Activated naive CD8-positive, alpha-beta T cell treated with anti-CD3 and anti-CD28 coated beads, Interleukin-2, amount 10 ng/mL, durations not matched to agents 7 days and 5 days (primary cell): ENCODE results near the gene BMP6. TPM values are rescaled to one million over a fixed set of nuclear protein-coding genes. Genes with fewer than 3 reads are reported as not detected.

ENCODE experiments used
- ATAC-seq: fragments of 150-1000 bp; cut with Tn5 transposase; one replicate; pipeline ENCODE4 v1.10.0; 2021; ENCODE audit warnings: low read depth, moderate library complexity
- POLR2A ChIA-PET: fragments of 350-600 bp; sonication (Branson Sonifier 250); formaldehyde crosslinking; loops from one replicate; lab custom pipeline; 2021; ENCODE audit warnings: antibody characterized with exemption; lab: Charles Lee
- DNase-seq: peaks from one replicate; pipeline ENCODE4 v3.0.0; 2021
- H3K27ac Mint-ChIP-seq: one replicate; pipeline ENCODE4 v1.8.0; 2022; ENCODE audit warnings: mild to moderate bottlenecking, mixed read lengths
- H3K27me3 Mint-ChIP-seq: one replicate; pipeline ENCODE4 v1.8.0; 2022; ENCODE audit warnings: mild to moderate bottlenecking, moderate library complexity, mixed read lengths
- H3K36me3 Mint-ChIP-seq: one replicate; pipeline ENCODE4 v1.8.0; 2021; ENCODE audit warnings: mild to moderate bottlenecking, mixed read lengths
- H3K4me1 Mint-ChIP-seq: one replicate; pipeline ENCODE4 v1.8.0; 2021; ENCODE audit warnings: mixed read lengths
- H3K4me3 Mint-ChIP-seq: one replicate; pipeline ENCODE4 v1.8.0; 2022; ENCODE audit warnings: mild to moderate bottlenecking, moderate library complexity, mixed read lengths
- H3K9me3 Mint-ChIP-seq: one replicate; pipeline ENCODE4 v1.8.0; 2021; ENCODE audit warnings: mixed read lengths
- total RNA-seq, 2 experiments: library from RNA; stranded (reverse); gene quantifications; one replicate each; pipeline ENCODE4 v1.2.3, GENCODE V29; 2021

The BMP6 gene
- total RNA-seq, 2 experiments from 2014 or later, result not detected

GRCh38 chr6:7818257-7819214 is 92.6 kb downstream of the BMP6 start:
- Mint-ChIP-seq H3K4me1 (no peaks in the 10 kb centered on the region), H3K36me3 (no peaks in the 10 kb centered on the region), H3K4me3 (no peak overlapping the region), H3K9me3 (no peaks in the 10 kb centered on the region), H3K27ac (no peak overlapping the region), H3K27me3 (peaks cover 4% of the 10 kb centered on the region)
- no peak for ATAC-seq
- POLR2A ChIA-PET, result no interaction called here
- no peak for DNase-seq

- no peak for ATAC-seq
- POLR2A ChIA-PET, result no interaction called here
- DNase-seq, result no peak
- Mint-ChIP-seq H3K4me3 (no peak overlapping the region), H3K27ac (no peak overlapping the region), H3K27me3 (peaks cover 4% of the 10 kb centered on the region), H3K4me1 (no peaks in the 10 kb centered on the region), H3K36me3 (no peaks in the 10 kb centered on the region), H3K9me3 (no peaks in the 10 kb centered on the region)
These were observed 93.6 kb downstream of the BMP6 start for GRCh38 chr6:7819431-7820015.

- Mint-ChIP-seq H3K4me3 (no peak overlapping the region), H3K9me3 (no peaks in the 10 kb centered on the region), H3K27ac (no peak overlapping the region), H3K4me1 (no peaks in the 10 kb centered on the region), H3K36me3 (no peaks in the 10 kb centered on the region), H3K27me3 (no peaks in the 10 kb centered on the region)
- ATAC-seq (no peak), DNase-seq (no peak)
- POLR2A ChIA-PET, result no interaction called here
These were observed 94.5 kb downstream of the BMP6 start for GRCh38 chr6:7820288-7820835.

GRCh38 chr6:7821426-7821825 is 95.5 kb downstream of the BMP6 start:
- POLR2A ChIA-PET, result no interaction called here
- no peak overlapping the region for H3K27ac Mint-ChIP-seq
- H3K4me1 Mint-ChIP-seq, result no peaks in the 10 kb centered on the region
- DNase-seq (no peak), ATAC-seq (no peak)
- H3K4me3 Mint-ChIP-seq, result no peak overlapping the region
- no peaks in the 10 kb centered on the region for H3K27me3 Mint-ChIP-seq
- H3K36me3 Mint-ChIP-seq, result no peaks in the 10 kb centered on the region
- no peaks in the 10 kb centered on the region for H3K9me3 Mint-ChIP-seq

- POLR2A ChIA-PET, result no interaction called here
- Mint-ChIP-seq H3K4me3 (no peak overlapping the region), H3K36me3 (no peaks in the 10 kb centered on the region), H3K4me1 (no peaks in the 10 kb centered on the region), H3K27me3 (no peaks in the 10 kb centered on the region), H3K27ac (no peak overlapping the region), H3K9me3 (no peaks in the 10 kb centered on the region)
- ATAC-seq (no peak), DNase-seq (no peak)
These were observed 97.7 kb downstream of the BMP6 start for GRCh38 chr6:7823552-7823951.

- Mint-ChIP-seq H3K36me3 (no peaks in the 10 kb centered on the region), H3K4me3 (no peak overlapping the region), H3K27ac (no peak overlapping the region), H3K27me3 (peaks cover 2% of the 10 kb centered on the region), H3K9me3 (no peaks in the 10 kb centered on the region), H3K4me1 (no peaks in the 10 kb centered on the region)
- ATAC-seq (no peak), DNase-seq (no peak)
- POLR2A ChIA-PET, result no interaction called here
These were observed 100.1 kb downstream of the BMP6 start for GRCh38 chr6:7825986-7826385.

- no peaks in the 10 kb centered on the region for H3K4me1 Mint-ChIP-seq
- DNase-seq, result no peak
- ATAC-seq, result no peak
- no peak overlapping the region for H3K27ac Mint-ChIP-seq
- no peaks in the 10 kb centered on the region for H3K9me3 Mint-ChIP-seq
- H3K4me3 Mint-ChIP-seq, result no peak overlapping the region
- peaks cover 2% of the 10 kb centered on the region for H3K27me3 Mint-ChIP-seq
- no peaks in the 10 kb centered on the region for H3K36me3 Mint-ChIP-seq
- POLR2A ChIA-PET, result no interaction called here
These were observed 101.2 kb downstream of the BMP6 start for GRCh38 chr6:7827142-7827541.

- H3K4me3 Mint-ChIP-seq, result no peak overlapping the region
- no peak overlapping the region for H3K27ac Mint-ChIP-seq
These were observed 102.2 kb downstream of the BMP6 start for GRCh38 chr6:7828124-7828523.

GRCh38 chr6:7832904-7833750 is 107.2 kb downstream of the BMP6 start:
- Mint-ChIP-seq H3K27ac (no peak overlapping the region), H3K36me3 (no peaks in the 10 kb centered on the region), H3K4me1 (no peaks in the 10 kb centered on the region), H3K27me3 (peaks cover 6% of the 10 kb centered on the region), H3K9me3 (no peaks in the 10 kb centered on the region), H3K4me3 (no peak overlapping the region)
- DNase-seq, result no peak
- ATAC-seq, result no peak
- POLR2A ChIA-PET, result no interaction called here

More at GRCh38 chr6:7828124-7828523, 102.2 kb downstream of the BMP6 start:
- DNase-seq (no peak), ATAC-seq (no peak)
- no peaks in the 10 kb centered on the region for H3K4me1 Mint-ChIP-seq
- H3K27me3 Mint-ChIP-seq, result peaks cover 5% of the 10 kb centered on the region
- H3K9me3 Mint-ChIP-seq, result no peaks in the 10 kb centered on the region
- H3K36me3 Mint-ChIP-seq, result no peaks in the 10 kb centered on the region
- POLR2A ChIA-PET, result no interaction called here

- no peak overlapping the region for H3K27ac Mint-ChIP-seq
- ATAC-seq (no peak), DNase-seq (no peak)
- no peaks in the 10 kb centered on the region for H3K9me3 Mint-ChIP-seq
- H3K36me3 Mint-ChIP-seq, result no peaks in the 10 kb centered on the region
- no peak overlapping the region for H3K4me3 Mint-ChIP-seq
- POLR2A ChIA-PET, result no interaction called here
- no peaks in the 10 kb centered on the region for H3K4me1 Mint-ChIP-seq
- H3K27me3 Mint-ChIP-seq, result peaks cover 6% of the 10 kb centered on the region
These were observed 107.8 kb downstream of the BMP6 start for GRCh38 chr6:7833751-7834070.

GRCh38 chr6:7836371-7837026 is 110.6 kb downstream of the BMP6 start:
- ATAC-seq (no peak), DNase-seq (no peak)
- Mint-ChIP-seq H3K36me3 (no peaks in the 10 kb centered on the region), H3K27me3 (peaks cover 5% of the 10 kb centered on the region), H3K4me1 (no peaks in the 10 kb centered on the region), H3K9me3 (peaks cover 1% of the 10 kb centered on the region), H3K4me3 (no peak overlapping the region), H3K27ac (no peak overlapping the region)
- POLR2A ChIA-PET, result no interaction called here

GRCh38 chr6:7841781-7842468 is 116.0 kb downstream of the BMP6 start:
- no peak overlapping the region for H3K4me3 Mint-ChIP-seq
- POLR2A ChIA-PET, result no interaction called here
- DNase-seq (no peak), ATAC-seq (no peak)
- H3K36me3 Mint-ChIP-seq, result no peaks in the 10 kb centered on the region
- no peak overlapping the region for H3K27ac Mint-ChIP-seq
- peaks cover 6% of the 10 kb centered on the region for H3K27me3 Mint-ChIP-seq
- H3K9me3 Mint-ChIP-seq, result peaks cover 1% of the 10 kb centered on the region
- no peaks in the 10 kb centered on the region for H3K4me1 Mint-ChIP-seq
